ENCODE measurements around the gene STYXL1.

- TF ChIP-seq CTCF (conservative IDR thresholded peaks at IDR 0.05; ENCODE audit: low read length) (no peak), EZH2phosphoT487 (IDR thresholded peaks at IDR 0.05; ENCODE audit: borderline replicate concordance) (no peak)
Observed at GRCh38 chr7:76060842-76061241, 13.0 kb upstream of the STYXL1 start.

Data from Loucy (cell line).